K562 (cell line): ENCODE measurements around the gene SH2D7. TPM values are rescaled to one million over a fixed set of nuclear protein-coding genes. Genes with fewer than 3 reads are reported as not detected.
A peak's percentile ranks its signal among the peaks of the same experiment; 100 is the strongest.

Experiments
- ATAC-seq: fragments of 200-7000 bp; cut with Tn5 transposase; 3 replicates; pipeline ENCODE4 v1.9.1; 2020; ENCODE audit warnings: moderate library complexity
- BruUV-seq: library from RNA; stranded (reverse); fragments of 400-500 nt; replicated peaks from 2 replicates; lab custom pipeline; 2021; lab: Mats Ljungman, UMichigan
- CTCF ChIA-PET: fragments of 300-600 bp; formaldehyde crosslinking; extraction: SDS; loops from one replicate; lab custom pipeline; 2021; ENCODE audit warnings: low intra/inter-chr PET ratio; lab: Yijun Ruan, JAX
- POLR2A ChIA-PET: fragments of 300-600, 350-650 bp; sonication (Branson Sonifier 250); formaldehyde crosslinking; extraction: SDS; loops from one replicate; lab custom pipeline; 2021; ENCODE audit warnings: antibody characterized with exemption, inconsistent platforms; lab: Yijun Ruan, JAX
- DNase-seq, 4 experiments: peaks; one replicate each; pipeline versions ENCODE4 v3.0.0 to v3.0.0-alpha.2; 2011 to 2018; ENCODE audit warnings: low spot score in 3 of 4, mixed read lengths in 3 of 4; ENCODE audit errors: extremely low read depth in 1 of 4
- FAIRE-seq: peaks from 2 replicates; lab custom pipeline; 2011; peaks lifted over from hg19 to GRCh38; lab: Jason Lieb, UNC
- H2AFZ ChIP-seq: 2 replicates; pipeline ENCODE4 v1.6.0; 2011; ENCODE audit warnings: low read depth, low read length, control low read depth, inconsistent platforms
- H3K27ac ChIP-seq: fragments of 200-600 bp; 3 replicates; pipeline ENCODE4 v1.8.0; 2011; ENCODE audit warnings: low read depth, mild to moderate bottlenecking, control low read depth, inconsistent platforms, low read length, moderate library complexity, mixed read lengths; ENCODE audit errors: extremely low read depth
- H3K27me3 ChIP-seq, 2 experiments: fragments of 300-600 bp in 1 of 2; 2 replicates in 1 of 2; 3 replicates in 1 of 2; pipeline versions ENCODE4 v1.6.0 to v1.8.0; 2011; ENCODE audit warnings: inconsistent platforms in 2 of 2, low read length in 2 of 2, mild to moderate bottlenecking in 1 of 2, mixed read lengths in 1 of 2, moderate library complexity in 1 of 2; ENCODE audit not compliant: control insufficient read depth in 2 of 2, insufficient read depth in 2 of 2
- H3K36me3 ChIP-seq: fragments of 300-600 bp; 3 replicates; pipeline ENCODE4 v1.8.0; 2011; ENCODE audit warnings: mild to moderate bottlenecking, low read length, inconsistent platforms; ENCODE audit not compliant: control insufficient read depth, insufficient read depth
- H3K4me1 ChIP-seq, 2 experiments: fragments of 200-600 bp in 1 of 2; replicated peaks in 1 of 2; 2 replicates in 1 of 2; 3 replicates in 1 of 2; pipeline versions ENCODE4 v1.5.1 to v1.8.0; 2011; ENCODE audit warnings: inconsistent platforms in 2 of 2, low read length in 2 of 2, mild to moderate bottlenecking in 1 of 2, mixed read lengths in 1 of 2, moderate library complexity in 1 of 2; ENCODE audit not compliant: control insufficient read depth in 2 of 2, insufficient read depth in 2 of 2
- H3K4me2 ChIP-seq: 2 replicates; pipeline ENCODE4 v1.6.1; 2011; ENCODE audit warnings: low read length, control low read depth, inconsistent platforms, mixed read lengths; ENCODE audit not compliant: insufficient read depth
- H3K4me3 ChIP-seq: fragments of 200-600 bp; sonication (generic), shearing (Covaris generic); 2 replicates; pipeline ENCODE4 v1.5.1; 2016; ENCODE audit warnings: control low read depth, inconsistent platforms
- H3K79me2 ChIP-seq: fragments of 200-600 bp; 3 replicates; pipeline ENCODE4 v1.8.0; 2011; ENCODE audit warnings: low read length, inconsistent platforms; ENCODE audit not compliant: control insufficient read depth, insufficient read depth
- H3K9ac ChIP-seq, 2 experiments: 2 replicates each; pipeline versions ENCODE4 v1.6.0 to v1.6.1; 2011; ENCODE audit warnings: low read depth in 2 of 2, low read length in 2 of 2, control low read depth in 1 of 2, inconsistent platforms in 1 of 2, mild to moderate bottlenecking in 1 of 2, mixed read lengths in 1 of 2; ENCODE audit not compliant: insufficient read depth in 1 of 2
- H3K9me1 ChIP-seq: one replicate; pipeline ENCODE4 v1.6.0; 2011; ENCODE audit warnings: inconsistent platforms, mild to moderate bottlenecking, low read length, moderate library complexity; ENCODE audit not compliant: control insufficient read depth, insufficient read depth
- H3K9me3 ChIP-seq: replicated peaks from 2 replicates; pipeline ENCODE4 v1.5.1; 2011; ENCODE audit warnings: low read depth, low read length, inconsistent platforms; ENCODE audit not compliant: control insufficient read depth, insufficient read depth
- H4K20me1 ChIP-seq: replicated peaks from 2 replicates; pipeline ENCODE4 v1.6.1; 2011; ENCODE audit warnings: low read length, inconsistent platforms, mixed read lengths; ENCODE audit not compliant: control insufficient read depth, insufficient read depth
- ATF1 ChIP-seq, 2 experiments: fragments of 450-650 bp in 1 of 2; IDR thresholded peaks; 2 replicates each; pipeline ENCODE4 v1.6.1; 2016; ENCODE audit warnings: missing compliant biosample characterization in 1 of 2, missing genetic modification characterization in 1 of 2
- GABPA ChIP-seq: fragments of 200-800 bp; sonication (Bioruptor generic); conservative IDR thresholded peaks from 2 replicates; pipeline ENCODE4 v1.6.1; 2016; ENCODE audit warnings: low read depth, missing genetic modification characterization, missing compliant biosample characterization
- HCFC1 ChIP-seq: IDR thresholded peaks from 2 replicates; pipeline ENCODE4 v1.6.1; 2012; ENCODE audit warnings: low read depth, low read length, improper control_type of control experiment
- HNRNPL ChIP-seq: fragments of 200-400 bp; formaldehyde crosslinking; IDR thresholded peaks from 2 replicates; pipeline ENCODE4 v1.6.1; 2017; ENCODE audit warnings: low read depth, mild to moderate bottlenecking, low read length
- HNRNPLL ChIP-seq: fragments of 200-400 bp; formaldehyde crosslinking; IDR thresholded peaks from 2 replicates; pipeline ENCODE4 v1.6.1; 2017; ENCODE audit warnings: low read length, low read depth, mild to moderate bottlenecking; ENCODE audit not compliant: poor library complexity, severe bottlenecking
- MAZ ChIP-seq, 2 experiments: fragments of 450-650 bp in 1 of 2; sonication (generic) in 1 of 2; formaldehyde crosslinking; IDR thresholded peaks in 1 of 2; conservative IDR thresholded peaks in 1 of 2; 2 replicates each; pipeline versions ENCODE4 v1.4.0 to v1.5.0; 2020; ENCODE audit warnings: mild to moderate bottlenecking in 1 of 2, missing genetic modification reagents in 1 of 2
- MBD2 ChIP-seq: sonication (generic); IDR thresholded peaks from 2 replicates; pipeline ENCODE4 v1.6.1; 2016; ENCODE audit warnings: low read depth, borderline replicate concordance
- SAP30 ChIP-seq: fragments of 200-600 bp; sonication (generic); IDR thresholded peaks from 2 replicates; pipeline ENCODE4 v1.6.1; 2012; ENCODE audit warnings: borderline replicate concordance, low read depth, mild to moderate bottlenecking, moderate library complexity, low read length, control low read depth, inconsistent platforms; ENCODE audit not compliant: insufficient read depth, poor library complexity, severe bottlenecking
- VEZF1 ChIP-seq: fragments of 200-800 bp; sonication (Bioruptor generic); IDR thresholded peaks from 2 replicates; pipeline ENCODE4 v1.6.1; 2017; ENCODE audit warnings: missing genetic modification characterization, missing compliant biosample characterization
- ZBED1 ChIP-seq: IDR thresholded peaks from 2 replicates; pipeline ENCODE4 v1.6.1; 2014
- ZNF766 ChIP-seq: fragments of 200-800 bp; sonication (Bioruptor generic); conservative IDR thresholded peaks from 2 replicates; pipeline ENCODE4 v1.6.1; 2016; ENCODE audit warnings: missing genetic modification characterization, missing compliant biosample characterization
- WGBS: fragments of 100-300 bp; shearing (Covaris generic); methylation state at CpG from one replicate; pipeline ENCODE4 v1.1.6; 2016; ENCODE audit warnings: low coverage, mixed read lengths; ENCODE audit not compliant: insufficient coverage; ENCODE audit errors: missing lambda C conversion rate; 5-methylcytosine and 5-hydroxymethylcytosine counted together
- in situ Hi-C: fragments of 300-500 bp; cut with MboI; formaldehyde crosslinking; loops from 4 replicates; pipeline ENCODE4 v1.15.0; 2018; ENCODE audit warnings: inconsistent platforms, mixed read lengths
- intact Hi-C: fragments of 100-400 bp; cut with micrococcal nuclease; formaldehyde crosslinking; loops from 2 replicates; pipeline ENCODE4 v1.14.2; 2022
- polyA plus RNA-seq, 8 experiments: library from polyadenylated mRNA; depleted of rRNA in 4 of 8; stranded (reverse) in 5 of 8; unstranded in 3 of 8; fragments of >200 nt; fragmentation: Nextera tagmentation in 2 of 8; fragmentation: Illumina TruSeq in 1 of 8; extraction: Ambion mirVana in 2 of 8; extraction: Trizol in 1 of 8; gene quantifications; 2 replicates each; pipeline versions ENCODE4 v1.2.1 to v1.2.3, GENCODE V29; 2011 to 2014; ENCODE audit warnings: inconsistent platforms in 1 of 8, missing spikeins in 1 of 8
- total RNA-seq, 7 experiments: library from RNA; depleted of rRNA in 6 of 7; stranded (reverse); fragments of >200 nt in 6 of 7; fragmentation: Illumina TruSeq in 2 of 7; extraction: Trizol in 2 of 7; gene quantifications; 2 replicates each; pipeline versions ENCODE4 v1.2.1 to v1.2.3, GENCODE V29; 2011 to 2021; ENCODE audit warnings: low replicate concordance in 1 of 7
- TF ChIP-seq, protein P1 (sequence below): conservative IDR thresholded peaks from 2 replicates; pipeline ENCODE4 v1.6.1; 2011; ENCODE audit warnings: low read depth, mild to moderate bottlenecking, low read length; ENCODE audit not compliant: control insufficient read depth
- TF ChIP-seq, protein P2 (sequence below), 3 experiments: IDR thresholded peaks in 2 of 3; conservative IDR thresholded peaks in 1 of 3; 2 replicates each; pipeline ENCODE4 v1.5.1; 2011 to 2012; ENCODE audit warnings: low read length in 3 of 3, mild to moderate bottlenecking in 3 of 3, control low read depth in 2 of 3, improper control_type of control experiment in 1 of 3, inconsistent platforms in 1 of 3, low read depth in 1 of 3, mixed read lengths in 1 of 3, moderate library complexity in 1 of 3; ENCODE audit not compliant: insufficient read depth in 2 of 3
- TF ChIP-seq, protein P3 (sequence below): IDR thresholded peaks from 2 replicates; pipeline ENCODE4 v1.6.1; 2011; ENCODE audit not compliant: insufficient read length; ENCODE audit errors: extremely low read depth

SH2D7 gene
- total and polyA plus RNA-seq, 9 of the 15 experiments (the other 6 are each of a cell fraction or from before 2014, with no cell fraction given), result not detected

DNA sequence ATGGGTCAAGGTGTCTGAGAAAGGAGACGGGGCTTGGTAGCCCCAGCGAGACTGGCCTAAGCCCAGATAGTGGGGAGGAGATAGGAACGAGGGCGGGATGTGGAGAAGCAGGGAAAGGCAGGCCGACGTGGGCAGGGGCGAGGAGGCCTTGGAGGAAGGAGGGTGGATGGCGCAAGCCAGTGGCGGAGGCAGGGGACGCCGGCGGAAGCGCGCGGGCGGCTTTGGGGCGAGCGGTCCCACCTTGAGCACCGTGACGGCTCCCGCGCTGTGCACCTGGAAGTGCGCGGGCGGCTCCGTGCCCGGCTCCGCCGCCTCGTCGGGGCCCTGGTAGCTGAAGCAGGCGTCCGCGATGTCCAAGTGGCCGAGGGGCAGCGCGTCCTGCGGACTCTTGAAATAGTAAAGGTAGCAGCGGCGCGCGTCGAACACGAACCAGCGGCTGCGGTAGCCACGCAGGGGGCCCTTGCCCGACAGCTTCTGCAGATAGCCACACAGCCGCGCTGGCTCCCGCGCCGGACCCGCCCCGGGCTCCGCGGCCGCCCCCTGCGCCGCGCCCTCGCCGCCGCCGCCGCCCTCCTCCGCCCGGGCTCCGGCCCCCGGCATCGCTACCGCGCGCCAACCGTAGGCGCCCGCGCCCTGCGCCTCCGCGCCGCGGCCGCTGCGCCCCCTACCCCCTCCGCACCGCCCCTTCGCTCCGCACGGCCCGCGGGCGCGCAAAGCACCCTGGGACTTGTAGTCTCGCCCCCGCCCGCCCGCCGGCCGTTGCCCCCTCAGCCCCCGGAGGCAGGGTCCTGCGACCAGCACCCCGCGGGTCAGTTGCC lies 15.1 kb upstream of the SH2D7 start, which contains the start of gene TBC1D2B:
Gene TBC1D2B (minus strand): TSS at position 659 of the 818 bp plus-strand sequence. CDS start 59 bp downstream, at position 600.
- in situ Hi-C loops, result no loop called here
- Histone ChIP-seq H3K79me2 (peaks cover 10% of the 10 kb centered on the region; the same call in 2 of the 3 replicates), H2AFZ (peak within 1 kb of the TSS; percentile 97), H3K4me2 (peak within 1 kb of the TSS; percentile 93), H3K9ac (peak within 1 kb of the TSS; percentile 66 to 96), H3K36me3 (no peaks in the 10 kb centered on the region), H4K20me1 (peaks cover 9% of the 10 kb centered on the region), H3K27me3 (no peaks in the 10 kb centered on the region), H3K4me3 (peak within 1 kb of the TSS; percentile 81), H3K4me1 (peaks cover 10 to 17% of the 10 kb centered on the region in 2 experiments; a peak in 3 of 5 replicates), H3K9me3 (no peaks in the 10 kb centered on the region), H3K27ac (peak within 1 kb of the TSS; percentile 55; the same call in 2 of the 3 replicates), H3K9me1 (no peaks in the 10 kb centered on the region)
- CTCF ChIA-PET, result no interaction called here
- 1% methylated on average over 64 of the region's 104 CpGs for WGBS
- POLR2A ChIA-PET, result interaction anchor here (1.0 kb wide), 1 partner anchor 18 kb away, joined by 3 read pairs; no protein-coding TSS in a partner anchor
- FAIRE-seq (no peak), ATAC-seq (peak; percentile 87), DNase-seq (peak; percentile 75 to 93 (median 86))
- intact Hi-C loops, result no loop called here
- BruUV-seq, result no TSS peak
- no peak for TF ChIP-seq ZBED1
- peak; percentile 92 for TF ChIP-seq VEZF1 (CRISPR knock-in tag)
- peak; percentile 84 for TF ChIP-seq HNRNPLL
- TF ChIP-seq ATF1 (CRISPR knock-in tag; IDR thresholded peaks at IDR 0.05), result no peak
- TF ChIP-seq ATF1 (tag; IDR thresholded peaks at IDR 0.05), result peak; percentile 44
- TF ChIP-seq, protein P1, sequence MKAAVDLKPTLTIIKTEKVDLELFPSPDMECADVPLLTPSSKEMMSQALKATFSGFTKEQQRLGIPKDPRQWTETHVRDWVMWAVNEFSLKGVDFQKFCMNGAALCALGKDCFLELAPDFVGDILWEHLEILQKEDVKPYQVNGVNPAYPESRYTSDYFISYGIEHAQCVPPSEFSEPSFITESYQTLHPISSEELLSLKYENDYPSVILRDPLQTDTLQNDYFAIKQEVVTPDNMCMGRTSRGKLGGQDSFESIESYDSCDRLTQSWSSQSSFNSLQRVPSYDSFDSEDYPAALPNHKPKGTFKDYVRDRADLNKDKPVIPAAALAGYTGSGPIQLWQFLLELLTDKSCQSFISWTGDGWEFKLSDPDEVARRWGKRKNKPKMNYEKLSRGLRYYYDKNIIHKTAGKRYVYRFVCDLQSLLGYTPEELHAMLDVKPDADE, result peak; percentile 63; the same call in 1 of the 2 replicates
- TF ChIP-seq, protein P2, sequence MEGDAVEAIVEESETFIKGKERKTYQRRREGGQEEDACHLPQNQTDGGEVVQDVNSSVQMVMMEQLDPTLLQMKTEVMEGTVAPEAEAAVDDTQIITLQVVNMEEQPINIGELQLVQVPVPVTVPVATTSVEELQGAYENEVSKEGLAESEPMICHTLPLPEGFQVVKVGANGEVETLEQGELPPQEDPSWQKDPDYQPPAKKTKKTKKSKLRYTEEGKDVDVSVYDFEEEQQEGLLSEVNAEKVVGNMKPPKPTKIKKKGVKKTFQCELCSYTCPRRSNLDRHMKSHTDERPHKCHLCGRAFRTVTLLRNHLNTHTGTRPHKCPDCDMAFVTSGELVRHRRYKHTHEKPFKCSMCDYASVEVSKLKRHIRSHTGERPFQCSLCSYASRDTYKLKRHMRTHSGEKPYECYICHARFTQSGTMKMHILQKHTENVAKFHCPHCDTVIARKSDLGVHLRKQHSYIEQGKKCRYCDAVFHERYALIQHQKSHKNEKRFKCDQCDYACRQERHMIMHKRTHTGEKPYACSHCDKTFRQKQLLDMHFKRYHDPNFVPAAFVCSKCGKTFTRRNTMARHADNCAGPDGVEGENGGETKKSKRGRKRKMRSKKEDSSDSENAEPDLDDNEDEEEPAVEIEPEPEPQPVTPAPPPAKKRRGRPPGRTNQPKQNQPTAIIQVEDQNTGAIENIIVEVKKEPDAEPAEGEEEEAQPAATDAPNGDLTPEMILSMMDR (IDR thresholded peaks at IDR 0.05 in 2 of 3, conservative IDR thresholded peaks at IDR 0.05 in 1 of 3; ENCODE audit: insufficient read depth in 2 of 3, low read depth in 1 of 3, low read length in 3 of 3), result peak in 2 of 3 experiments; percentile 11 to 12; a peak in 2 of 6 replicates
- TF ChIP-seq HCFC1, result peak; percentile 80
- TF ChIP-seq SAP30, result peak; percentile 67
- TF ChIP-seq MBD2, result no peak
- peak; percentile 15; the same call in 1 of the 2 replicates for TF ChIP-seq HNRNPL
- TF ChIP-seq GABPA (tag), result 0 out of 2 replicates have a peak, but pooled peaks have one; percentile 24
- TF ChIP-seq ZNF766 (CRISPR knock-in tag), result 0 out of 2 replicates have a peak, but pooled peaks have one; percentile 20
- TF ChIP-seq, protein P3, sequence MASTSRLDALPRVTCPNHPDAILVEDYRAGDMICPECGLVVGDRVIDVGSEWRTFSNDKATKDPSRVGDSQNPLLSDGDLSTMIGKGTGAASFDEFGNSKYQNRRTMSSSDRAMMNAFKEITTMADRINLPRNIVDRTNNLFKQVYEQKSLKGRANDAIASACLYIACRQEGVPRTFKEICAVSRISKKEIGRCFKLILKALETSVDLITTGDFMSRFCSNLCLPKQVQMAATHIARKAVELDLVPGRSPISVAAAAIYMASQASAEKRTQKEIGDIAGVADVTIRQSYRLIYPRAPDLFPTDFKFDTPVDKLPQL, result no peak
- peak; percentile 24; a peak in 2 of 4 replicates for TF ChIP-seq MAZ (CRISPR knock-in tag; conservative IDR thresholded peaks at IDR 0.05 in 1 of 2, IDR thresholded peaks at IDR 0.05 in 1 of 2)
